GM23248 (cell line): ENCODE measurements around the gene PANK4. TPM values are rescaled to one million over a fixed set of nuclear protein-coding genes. Genes with fewer than 3 reads are reported as not detected.

ENCODE experiments used
- DNase-seq: peaks from one replicate; pipeline ENCODE4 v3.0.0-alpha.2; 2015
- H2AFZ ChIP-seq: fragments of 200-600 bp; sonication (generic); 2 replicates; pipeline ENCODE4 v1.6.1; 2016; ENCODE audit warnings: antibody characterized with exemption
- H3F3A ChIP-seq: fragments of 200-600 bp; sonication (generic); 2 replicates; pipeline ENCODE4 v1.6.1; 2016; ENCODE audit warnings: mild to moderate bottlenecking, antibody characterized with exemption, mixed run types; ENCODE audit not compliant: insufficient read depth
- H3K27ac ChIP-seq: fragments of 200-600 bp; sonication (generic); 2 replicates; pipeline ENCODE4 v1.5.1; 2016; ENCODE audit warnings: mild to moderate bottlenecking
- H3K27me3 ChIP-seq: fragments of 200-600 bp; sonication (generic); replicated peaks from 2 replicates; pipeline ENCODE4 v1.6.1; 2016; ENCODE audit warnings: mild to moderate bottlenecking; ENCODE audit not compliant: insufficient read depth
- H3K36me3 ChIP-seq: fragments of 200-600 bp; sonication (generic); 2 replicates; pipeline ENCODE4 v1.6.1; 2016; ENCODE audit warnings: low read depth, mild to moderate bottlenecking
- H3K4me1 ChIP-seq: fragments of 200-600 bp; sonication (generic); 2 replicates; pipeline ENCODE4 v1.6.1; 2016; ENCODE audit warnings: mild to moderate bottlenecking; ENCODE audit not compliant: insufficient read depth
- H3K4me2 ChIP-seq: fragments of 200-600 bp; sonication (generic); one replicate; pipeline ENCODE4 v1.6.1; 2016; ENCODE audit warnings: mild to moderate bottlenecking; ENCODE audit not compliant: unreplicated experiment
- H3K4me3 ChIP-seq: fragments of 200-600 bp; sonication (generic); 2 replicates; pipeline ENCODE4 v1.5.1; 2016; ENCODE audit warnings: mild to moderate bottlenecking
- H3K79me2 ChIP-seq: fragments of 200-600 bp; sonication (generic); 2 replicates; pipeline ENCODE4 v1.6.1; 2016; ENCODE audit warnings: mild to moderate bottlenecking; ENCODE audit not compliant: insufficient read depth
- H3K9ac ChIP-seq: fragments of 200-600 bp; sonication (generic); 2 replicates; pipeline ENCODE4 v1.6.1; 2016; ENCODE audit warnings: mild to moderate bottlenecking
- H3K9me2 ChIP-seq: fragments of 200-600 bp; sonication (generic); 2 replicates; pipeline ENCODE4 v1.6.1; 2016; ENCODE audit warnings: mixed run types, mild to moderate bottlenecking, moderate library complexity; ENCODE audit not compliant: insufficient read depth
- H3K9me3 ChIP-seq: fragments of 200-600 bp; sonication (generic); one replicate; pipeline ENCODE4 v1.6.1; 2017; ENCODE audit warnings: low read depth
- H4K20me1 ChIP-seq: fragments of 200-600 bp; sonication (generic); 2 replicates; pipeline ENCODE4 v1.6.0; 2016; ENCODE audit not compliant: insufficient read depth
- EZH2 ChIP-seq: fragments of 200-600 bp; sonication (generic); IDR thresholded peaks from 2 replicates; pipeline ENCODE4 v1.6.1; 2018; ENCODE audit warnings: antibody characterized with exemption, mild to moderate bottlenecking; ENCODE audit not compliant: insufficient read depth, poor library complexity, severe bottlenecking
- EZH2phosphoT487 ChIP-seq: fragments of 200-600 bp; sonication (generic); IDR thresholded peaks from 2 replicates; pipeline ENCODE4 v1.6.1; 2018; ENCODE audit warnings: antibody characterized with exemption, moderate library complexity, mild to moderate bottlenecking, low read depth; ENCODE audit not compliant: insufficient read depth
- WGBS, 2 experiments: methylation state at CpG; one replicate each; pipeline ENCODE4 v1.1.6; 2015 to 2017; ENCODE audit warnings: low lambda C conversion rate in 2 of 2, low coverage in 1 of 2; ENCODE audit errors: missing lambda C conversion rate in 2 of 2; 5-methylcytosine and 5-hydroxymethylcytosine counted together
- in situ Hi-C: fragments of 300-500 bp; cut with MboI; formaldehyde crosslinking; loops from 2 replicates; pipeline ENCODE4 v1.15.0; 2020
- polyA plus RNA-seq: library from polyadenylated mRNA; unstranded; fragments of >200 nt; fragmentation: Nextera tagmentation; extraction: Ambion mirVana; gene quantifications from 2 replicates; pipeline ENCODE4 v1.2.1, GENCODE V29; 2016
- total RNA-seq: library from RNA; depleted of rRNA; stranded (reverse); fragments of >200 nt; shearing (Covaris generic); gene quantifications from 2 replicates; pipeline ENCODE4 v1.2.3, GENCODE V29; 2014

PANK4 gene
- total and polyA plus RNA-seq, 2 experiments from 2014 or later: 15.5 to 29.7 TPM

DNA sequence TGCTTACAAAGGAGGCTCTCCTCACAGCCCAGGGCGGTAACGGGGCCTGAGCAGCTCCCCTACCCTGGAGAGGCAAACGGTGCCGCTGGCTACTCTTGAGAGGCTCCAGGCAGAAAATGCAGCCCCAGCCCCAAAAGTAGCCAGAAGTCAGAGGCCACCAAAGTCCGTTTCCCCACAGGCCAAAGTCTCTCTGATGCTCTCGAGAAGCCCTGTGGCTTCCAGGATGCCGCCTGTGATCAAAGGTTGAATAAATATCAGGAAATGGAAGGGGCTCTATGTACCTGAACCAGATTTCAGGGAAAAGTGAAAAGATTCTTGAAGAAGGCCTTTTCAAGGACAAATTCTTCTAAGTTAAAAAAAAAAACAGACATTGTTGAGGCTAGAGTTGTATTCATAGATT is 4.2 kb downstream of the PANK4 start:
- in situ Hi-C loops: loop anchor here (25.0 kb wide), 1 partner anchor 335 kb away; the partner anchor contains the start of gene FAAP20
- peaks cover 53% of the 10 kb centered on the region for H3K79me2 ChIP-seq
- TF ChIP-seq EZH2 (no peak), EZH2phosphoT487 (no peak)

DNA sequence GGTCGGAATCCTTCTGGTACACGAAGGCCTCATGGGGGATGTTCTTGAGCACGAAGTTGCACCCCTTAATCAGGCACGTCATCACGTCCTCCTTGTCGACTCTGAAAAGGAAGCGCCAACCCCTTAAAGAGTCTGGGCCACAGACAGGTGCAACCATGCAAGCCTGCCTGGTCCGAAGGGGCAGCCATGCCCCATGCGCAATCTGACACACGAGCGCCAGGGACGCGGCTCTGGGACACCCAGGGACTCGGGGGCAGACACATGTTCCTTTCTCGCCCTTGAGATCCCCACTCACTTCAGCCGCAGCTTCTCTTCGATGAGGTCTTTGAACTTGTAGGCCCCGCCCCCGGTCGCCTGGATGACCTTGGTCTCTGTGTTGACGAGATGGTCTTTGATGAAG is 5.6 kb downstream of the PANK4 start:
- Histone ChIP-seq H3K9me2 (no peaks in the 10 kb centered on the region), H3K9me3 (no peaks in the 10 kb centered on the region), H3K27ac (no peak overlapping the region), H4K20me1 (no peaks in the 10 kb centered on the region), H3K79me2 (peaks cover 51% of the 10 kb centered on the region), H3K4me2 (no peak overlapping the region), H3K4me1 (peaks cover 15% of the 10 kb centered on the region; the same call in 1 of the 2 replicates), H3F3A (no peaks in the 10 kb centered on the region), H3K9ac (no peak overlapping the region), H3K4me3 (no peak overlapping the region), H2AFZ (no peak overlapping the region), H3K36me3 (no peaks in the 10 kb centered on the region; the same call in 1 of the 2 replicates), H3K27me3 (no peaks in the 10 kb centered on the region)
- DNase-seq: no peak
- no peak for TF ChIP-seq EZH2phosphoT487
- WGBS, 2 experiments: 85 to 90% methylated on average over 21 of the region's 21 CpGs
- in situ Hi-C loops: loop anchor here (25.0 kb wide), 1 partner anchor 334 kb away; the partner anchor contains the start of gene FAAP20

More for the DNA sequence above, 4.2 kb downstream of the PANK4 start:
- H3K9ac ChIP-seq: no peak overlapping the region
- 88 to 96% methylated on average over 7 of the region's 7 CpGs for WGBS, 2 experiments
- H3K4me1 ChIP-seq: peaks cover 15% of the 10 kb centered on the region; the same call in 1 of the 2 replicates
- H4K20me1 ChIP-seq: no peaks in the 10 kb centered on the region
- H2AFZ ChIP-seq: no peak overlapping the region
- no peaks in the 10 kb centered on the region for H3K9me2 ChIP-seq
- DNase-seq: no peak
- no peaks in the 10 kb centered on the region for H3K27me3 ChIP-seq
- no peaks in the 10 kb centered on the region; the same call in 1 of the 2 replicates for H3K36me3 ChIP-seq
- no peak overlapping the region for H3K4me3 ChIP-seq
- no peaks in the 10 kb centered on the region for H3K9me3 ChIP-seq
- H3K4me2 ChIP-seq: no peak overlapping the region
- no peaks in the 10 kb centered on the region for H3F3A ChIP-seq
- H3K27ac ChIP-seq: no peak overlapping the region

DNA sequence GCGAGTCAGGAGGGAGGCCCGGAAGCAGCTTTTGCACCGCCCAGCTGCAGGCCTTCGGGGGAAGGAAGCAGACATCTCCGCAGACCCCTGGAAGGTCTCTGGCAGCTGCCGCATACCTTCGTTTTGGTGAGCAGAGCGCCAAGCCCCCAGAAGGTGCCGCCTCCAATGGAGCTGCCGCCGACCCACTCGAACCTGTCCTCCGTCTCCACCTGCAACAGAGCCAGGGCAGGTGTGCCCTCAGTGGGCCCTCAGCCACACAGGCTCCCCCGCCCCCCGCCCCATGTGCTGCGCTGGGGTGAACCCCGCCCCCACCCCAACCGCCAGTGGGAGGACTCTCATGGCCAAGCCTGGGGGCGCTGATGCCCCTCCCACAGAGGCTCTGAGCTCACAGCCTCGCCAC is 6.2 kb downstream of the PANK4 start:
- 99% methylated on average over 9 to 17 of the region's 20 CpGs for WGBS, 2 experiments
- no peak overlapping the region for H3K4me2 ChIP-seq
- no peaks in the 10 kb centered on the region for H3K9me3 ChIP-seq
- in situ Hi-C loops: loop anchor here (25.0 kb wide), 1 partner anchor 333 kb away; the partner anchor contains the start of gene FAAP20
- H3K79me2 ChIP-seq: peaks cover 45% of the 10 kb centered on the region
- H3K4me1 ChIP-seq: peaks cover 13% of the 10 kb centered on the region; the same call in 1 of the 2 replicates
- H4K20me1 ChIP-seq: no peaks in the 10 kb centered on the region
- no peak overlapping the region for H2AFZ ChIP-seq
- H3K4me3 ChIP-seq: no peak overlapping the region
- no peaks in the 10 kb centered on the region; the same call in 1 of the 2 replicates for H3K36me3 ChIP-seq
- no peaks in the 10 kb centered on the region for H3F3A ChIP-seq
- DNase-seq: no peak
- H3K27me3 ChIP-seq: no peaks in the 10 kb centered on the region
- TF ChIP-seq EZH2 (no peak), EZH2phosphoT487 (no peak)
- H3K9me2 ChIP-seq: no peaks in the 10 kb centered on the region
- no peak overlapping the region for H3K9ac ChIP-seq
- H3K27ac ChIP-seq: no peak overlapping the region

DNA sequence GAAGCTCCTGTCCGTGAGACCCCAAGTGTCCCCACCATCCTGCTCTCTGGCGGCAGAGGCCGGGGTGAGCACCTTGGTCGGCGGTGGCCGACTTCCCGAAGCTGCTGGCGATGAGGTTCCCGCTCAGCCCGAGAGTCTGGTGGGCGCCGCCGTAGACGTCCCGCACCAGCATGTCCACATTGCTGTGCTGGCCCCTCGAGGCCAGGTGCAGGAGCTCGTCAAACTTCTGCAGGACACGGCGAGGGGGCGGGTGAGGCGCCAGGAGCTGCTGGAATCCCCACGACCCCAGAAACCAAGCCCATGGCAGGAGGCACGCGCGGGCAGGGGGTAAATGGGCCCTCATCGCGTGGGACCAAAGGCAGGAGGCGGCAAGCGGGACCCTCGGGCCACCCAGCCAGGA is 6.7 kb downstream of the PANK4 start:
- Histone ChIP-seq H2AFZ (no peak overlapping the region), H3K36me3 (no peaks in the 10 kb centered on the region; the same call in 1 of the 2 replicates), H3K9me2 (no peaks in the 10 kb centered on the region), H3K79me2 (peaks cover 40% of the 10 kb centered on the region), H3K4me2 (no peak overlapping the region), H3K9me3 (no peaks in the 10 kb centered on the region), H3K27ac (no peak overlapping the region), H3K27me3 (no peaks in the 10 kb centered on the region), H4K20me1 (no peaks in the 10 kb centered on the region), H3F3A (no peaks in the 10 kb centered on the region), H3K4me1 (peaks cover 9% of the 10 kb centered on the region; the same call in 1 of the 2 replicates), H3K9ac (no peak overlapping the region), H3K4me3 (no peak overlapping the region)
- DNase-seq: no peak
- no peak for TF ChIP-seq EZH2phosphoT487
- no peak for TF ChIP-seq EZH2
- in situ Hi-C loops: loop anchor here (25.0 kb wide), 1 partner anchor 332 kb away; the partner anchor contains the start of gene FAAP20
- WGBS, 2 experiments: 93 to 95% methylated on average over 23 to 30 of the region's 30 CpGs
